Esophagus (tissue), 2 donors: Measurements from ENCODE around the gene RALGAPA2. TPM values are rescaled to one million over a fixed set of nuclear protein-coding genes. Genes with fewer than 3 reads are reported as not detected.

Experiments
- H3K27ac ChIP-seq, 2 donors: one replicate each; pipeline ENCODE4 v1.5.1; 2013; ENCODE audit warnings: low read depth in 2 of 2, mild to moderate bottlenecking in 2 of 2, inconsistent platforms in 1 of 2, low read length in 1 of 2, moderate library complexity in 1 of 2
- H3K27me3 ChIP-seq, 2 donors: one replicate each; pipeline ENCODE4 v1.6.1; 2013; ENCODE audit warnings: low read length in 2 of 2, control low read depth in 1 of 2, mild to moderate bottlenecking in 1 of 2; ENCODE audit not compliant: insufficient read depth in 2 of 2, control insufficient read depth in 1 of 2
- H3K36me3 ChIP-seq, 2 donors: one replicate each; pipeline ENCODE4 v1.6.1; 2013; ENCODE audit warnings: low read length in 1 of 2; ENCODE audit not compliant: control insufficient read depth in 2 of 2, insufficient read depth in 2 of 2
- H3K4me1 ChIP-seq, 2 donors: one replicate each; pipeline ENCODE4 v1.6.1; 2013; ENCODE audit warnings: low read length in 1 of 2; ENCODE audit not compliant: control insufficient read depth in 2 of 2, insufficient read depth in 2 of 2
- H3K4me3 ChIP-seq, 2 donors: one replicate each; pipeline ENCODE4 v1.5.1; 2013; ENCODE audit warnings: low read length in 2 of 2, mild to moderate bottlenecking in 2 of 2, low read depth in 1 of 2, moderate library complexity in 1 of 2
- H3K9me3 ChIP-seq, 2 donors: one replicate each; pipeline ENCODE4 v1.6.1; 2013; ENCODE audit warnings: mild to moderate bottlenecking in 2 of 2, low read depth in 1 of 2, low read length in 1 of 2, moderate library complexity in 1 of 2; ENCODE audit not compliant: control insufficient read depth in 2 of 2, insufficient read depth in 1 of 2
- WGBS, 2 donors: extraction: QIAGEN DNeasy Blood & Tissue Kit; methylation state at CpG; one replicate each; pipeline ENCODE4 v1.1.7; 2013; 5-methylcytosine and 5-hydroxymethylcytosine counted together
- polyA plus RNA-seq, 2 donors: library from polyadenylated mRNA; stranded (reverse); fragments of 200-250 nt; gene quantifications; one replicate each; pipeline ENCODE4 v1.2.3, GENCODE V29; 2013
- donor health status: healthy with polysubstance abuse.
- donor health status: Bipolar disorder and iron deficiency.

RALGAPA2 gene
- polyA plus RNA-seq, 2 donors, result 3.5 to 3.7 TPM

- H3K36me3 ChIP-seq, result no peaks in the 10 kb centered on the region
- no peaks in the 10 kb centered on the region for H3K4me1 ChIP-seq
- H3K4me3 ChIP-seq, result no peak overlapping the region
- H3K9me3 ChIP-seq, result no peaks in the 10 kb centered on the region
- H3K27me3 ChIP-seq, result no peaks in the 10 kb centered on the region
- WGBS, 2 donors, result 50 to 59% methylated on average over 1 of the region's 1 CpG
- no peak overlapping the region for H3K27ac ChIP-seq
Observed at GRCh38 chr20:20668639-20669038, 43.8 kb downstream of the RALGAPA2 start.

- Histone ChIP-seq H3K4me1 (no peaks in the 10 kb centered on the region), H3K9me3 (no peaks in the 10 kb centered on the region), H3K27me3 (no peaks in the 10 kb centered on the region), H3K4me3 (no peak overlapping the region), H3K27ac (no peak overlapping the region), H3K36me3 (no peaks in the 10 kb centered on the region)
- 59 to 68% methylated on average over 5 of the region's 5 CpGs for WGBS, 2 donors
Observed at GRCh38 chr20:20666359-20666758, 46.1 kb downstream of the RALGAPA2 start.

- H3K9me3 ChIP-seq, result no peaks in the 10 kb centered on the region
- H3K27me3 ChIP-seq, result no peaks in the 10 kb centered on the region
- WGBS, 2 donors, result 72 to 80% methylated on average over 3 of the region's 3 CpGs
- no peaks in the 10 kb centered on the region for H3K4me1 ChIP-seq
- no peaks in the 10 kb centered on the region for H3K36me3 ChIP-seq
- H3K27ac ChIP-seq, result no peak overlapping the region
- H3K4me3 ChIP-seq, result no peak overlapping the region
Observed at GRCh38 chr20:20665606-20666332, 46.7 kb downstream of the RALGAPA2 start.

GRCh38 chr20:20664795-20665589 is 47.5 kb downstream of the RALGAPA2 start:
- H3K27ac ChIP-seq, result no peak overlapping the region
- no peaks in the 10 kb centered on the region for H3K36me3 ChIP-seq
- WGBS, 2 donors, result 61 to 71% methylated on average over 2 of the region's 2 CpGs
- H3K4me1 ChIP-seq, result no peaks in the 10 kb centered on the region
- no peak overlapping the region for H3K4me3 ChIP-seq
- H3K9me3 ChIP-seq, result no peaks in the 10 kb centered on the region
- no peaks in the 10 kb centered on the region for H3K27me3 ChIP-seq

GRCh38 chr20:20663841-20664240 is 48.6 kb downstream of the RALGAPA2 start:
- Histone ChIP-seq H3K27ac (no peak overlapping the region), H3K4me1 (no peaks in the 10 kb centered on the region), H3K27me3 (no peaks in the 10 kb centered on the region), H3K9me3 (no peaks in the 10 kb centered on the region), H3K36me3 (no peaks in the 10 kb centered on the region), H3K4me3 (no peak overlapping the region)
- 88 to 89% methylated on average over 3 of the region's 3 CpGs for WGBS, 2 donors

- Histone ChIP-seq H3K27me3 (no peaks in the 10 kb centered on the region), H3K4me3 (no peak overlapping the region), H3K9me3 (no peaks in the 10 kb centered on the region), H3K27ac (no peak overlapping the region), H3K4me1 (no peaks in the 10 kb centered on the region), H3K36me3 (peaks cover 2 to 3% of the 10 kb centered on the region in 2 donors)
- WGBS, 2 donors, result 77 to 86% methylated on average over 4 of the region's 4 CpGs
Observed at GRCh38 chr20:20658871-20659431, 53.5 kb downstream of the RALGAPA2 start.

- Histone ChIP-seq H3K36me3 (peaks cover 2 to 3% of the 10 kb centered on the region in 2 donors), H3K27ac (no peak overlapping the region), H3K9me3 (no peaks in the 10 kb centered on the region), H3K4me1 (no peaks in the 10 kb centered on the region), H3K4me3 (no peak overlapping the region), H3K27me3 (no peaks in the 10 kb centered on the region)
Observed at GRCh38 chr20:20658123-20658522, 54.3 kb downstream of the RALGAPA2 start.

- H3K9me3 ChIP-seq, result no peaks in the 10 kb centered on the region
- H3K27me3 ChIP-seq, result no peaks in the 10 kb centered on the region
- no peak overlapping the region for H3K27ac ChIP-seq
- peaks cover 2 to 3% of the 10 kb centered on the region in 2 donors for H3K36me3 ChIP-seq
- WGBS, 2 donors, result 95% methylated on average over 6 of the region's 6 CpGs
- H3K4me1 ChIP-seq, result no peaks in the 10 kb centered on the region
- no peak overlapping the region for H3K4me3 ChIP-seq
Observed at GRCh38 chr20:20657092-20657491, 55.4 kb downstream of the RALGAPA2 start.

GRCh38 chr20:20655883-20656282 is 56.6 kb downstream of the RALGAPA2 start:
- Histone ChIP-seq H3K27ac (no peak overlapping the region), H3K9me3 (no peaks in the 10 kb centered on the region), H3K4me1 (no peaks in the 10 kb centered on the region), H3K27me3 (no peaks in the 10 kb centered on the region), H3K4me3 (no peak overlapping the region), H3K36me3 (peaks cover 2 to 3% of the 10 kb centered on the region in 2 donors)
- WGBS, 2 donors, result 88 to 91% methylated on average over 5 of the region's 5 CpGs
